Stomach (tissue), 4 donors: ENCODE measurements around the gene GPBAR1.

ENCODE experiments used
- CTCF ChIP-seq, 7 experiments: fragments of 450-650 bp in 4 of 7; fragments of 200-600 bp in 3 of 7; sonication (generic) in 3 of 7; IDR thresholded peaks; one replicate each; pipeline ENCODE4 v1.5.1; 2016 to 2019; ENCODE audit warnings: antibody characterized with exemption in 7 of 7, control low read depth in 2 of 7, mild to moderate bottlenecking in 1 of 7
- POLR2A ChIP-seq, 4 donors: fragments of 450-650 bp; IDR thresholded peaks; one replicate each; pipeline ENCODE4 v1.6.1; 2016; ENCODE audit warnings: antibody characterized with exemption in 4 of 4, control low read depth in 2 of 4, mild to moderate bottlenecking in 1 of 4, moderate library complexity in 1 of 4
- POLR2AphosphoS5 ChIP-seq, 3 donors: sonication (generic); formaldehyde crosslinking; IDR thresholded peaks; one replicate each; pipeline ENCODE4 v1.6.1; 2016; ENCODE audit warnings: antibody characterized with exemption in 3 of 3

- TF ChIP-seq CTCF (IDR thresholded peaks at IDR 0.05): no peak
- TF ChIP-seq POLR2A (IDR thresholded peaks at IDR 0.05): no peak
- TF ChIP-seq POLR2AphosphoS5 (IDR thresholded peaks at IDR 0.05): peak in 1 of 3 donors; percentile 53
Measured at GRCh38 chr2:218281449-218281848, 20.6 kb downstream of the GPBAR1 start.
